OCI-M2 (cell line): ENCODE measurements around the gene SEMA4A.
"Not testable (repeated sequence)": the region's sequence is repeated elsewhere in the genome, so short reads cannot be mapped to it uniquely, and the experiment has no call there.

Source experiments
- DNase-seq: peaks from one replicate; lab custom pipeline; 2025; ENCODE audit not compliant: unreplicated experiment; lab: John Stamatoyannopoulos, UW

Gene SEMA4A

DNA sequence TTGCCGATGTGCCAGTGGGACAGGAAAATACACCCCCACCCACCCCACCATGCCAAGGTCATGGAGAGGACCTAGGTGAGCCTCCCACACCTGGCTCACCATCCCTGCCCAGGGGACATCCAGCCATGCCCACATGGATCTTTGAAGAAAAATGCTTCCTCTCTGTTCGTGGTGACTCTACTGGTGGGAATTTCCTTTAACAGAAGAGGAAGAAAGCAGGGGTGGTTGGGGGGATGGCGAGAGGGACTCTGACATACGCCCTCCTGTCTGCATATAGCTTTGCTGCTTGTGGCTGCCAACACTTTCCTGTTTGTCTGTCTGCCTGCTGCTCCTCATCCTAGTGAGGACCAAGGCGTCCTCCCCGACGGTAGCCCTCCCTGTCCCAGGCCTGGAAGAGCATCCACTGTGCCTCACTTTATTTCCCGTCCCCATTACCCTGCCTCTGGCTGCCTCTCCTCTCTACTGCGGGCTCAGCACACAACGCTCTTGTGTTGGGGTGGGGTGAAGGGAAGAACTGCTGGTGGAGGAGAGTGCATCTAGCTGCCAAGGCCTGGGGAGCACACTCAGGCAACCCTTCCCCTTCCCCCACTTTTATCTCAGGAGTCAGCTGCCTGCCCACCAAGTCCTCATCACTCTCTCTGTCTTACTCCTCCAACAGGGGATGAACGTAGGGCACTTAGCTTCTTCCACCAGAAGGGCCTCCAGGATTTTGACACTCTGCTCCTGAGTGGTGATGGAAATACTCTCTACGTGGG, 2.5 kb downstream of the SEMA4A start:
- no peak for DNase-seq

DNA sequence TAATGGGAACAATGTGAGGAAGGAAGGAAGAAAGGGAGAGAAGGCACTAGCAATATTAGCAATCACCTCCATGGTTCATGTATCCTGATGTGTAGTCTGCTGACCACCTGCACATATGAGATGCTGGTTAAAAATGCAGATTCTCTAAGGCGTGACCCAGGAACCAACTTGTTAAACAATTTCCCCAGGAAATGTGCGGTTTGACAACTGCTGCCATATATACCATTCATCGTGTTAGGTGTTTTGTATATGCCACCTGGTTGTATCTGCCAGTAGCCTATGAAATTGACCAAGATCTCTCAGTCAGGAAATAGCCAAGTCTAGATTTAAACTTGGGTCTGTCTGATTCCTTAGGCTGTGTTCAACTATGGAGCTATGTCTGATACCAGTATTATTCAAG, 4.1 kb downstream of the SEMA4A start:
- no peak for DNase-seq

DNA sequence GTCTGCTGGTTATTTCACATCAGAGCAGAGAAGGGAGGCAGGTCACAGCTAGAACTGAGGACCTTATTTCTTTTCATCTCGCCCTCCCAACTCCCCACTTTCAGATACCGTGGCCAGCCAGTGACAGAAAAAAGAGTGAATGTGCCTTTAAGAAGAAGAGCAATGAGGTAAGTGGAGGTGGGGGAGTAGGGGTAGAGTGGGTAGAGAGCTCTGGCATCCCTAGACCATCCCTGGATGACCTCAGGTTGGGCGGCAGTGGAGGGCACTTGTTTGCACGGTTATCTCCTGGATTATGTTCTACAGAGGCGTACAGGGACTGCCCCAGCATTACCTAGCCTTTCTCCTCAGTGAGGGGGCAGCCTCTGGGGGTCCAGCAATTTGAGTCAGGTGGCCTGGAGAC, 4.6 kb downstream of the SEMA4A start:
- no peak for DNase-seq

DNA sequence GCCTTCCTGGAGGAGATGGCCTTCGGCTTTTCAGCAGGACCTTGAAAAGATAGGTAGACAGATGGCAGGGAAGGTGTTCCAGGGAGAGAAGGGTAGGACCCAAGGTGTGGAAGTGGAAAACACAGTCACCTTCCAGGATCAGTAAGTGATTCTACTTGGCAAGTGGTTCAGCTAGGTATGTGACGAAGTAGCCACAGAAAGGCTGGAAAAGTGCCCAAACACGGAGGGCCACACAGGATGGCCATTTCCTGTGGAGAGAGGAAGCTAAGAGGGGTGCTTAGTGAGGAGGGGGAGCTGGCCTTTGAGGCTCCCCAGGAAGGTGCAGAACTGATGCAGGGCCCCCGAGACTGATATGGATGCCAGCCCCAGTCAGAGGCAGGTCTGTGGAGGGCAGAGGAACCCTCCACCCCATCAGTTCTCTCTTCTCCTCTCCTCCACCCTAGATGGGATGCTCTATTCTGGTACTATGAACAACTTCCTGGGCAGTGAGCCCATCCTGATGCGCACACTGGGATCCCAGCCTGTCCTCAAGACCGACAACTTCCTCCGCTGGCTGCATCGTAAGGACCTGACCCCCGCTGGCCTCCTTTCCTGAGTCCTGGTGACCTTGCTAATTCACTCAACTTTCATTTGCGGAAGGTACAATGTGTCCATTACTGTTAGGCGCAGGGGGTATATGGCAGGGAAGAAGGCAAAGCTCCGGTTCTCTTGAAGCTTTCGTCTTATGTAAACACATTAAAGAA, 6.8 kb downstream of the SEMA4A start:
- no peak for DNase-seq

DNA sequence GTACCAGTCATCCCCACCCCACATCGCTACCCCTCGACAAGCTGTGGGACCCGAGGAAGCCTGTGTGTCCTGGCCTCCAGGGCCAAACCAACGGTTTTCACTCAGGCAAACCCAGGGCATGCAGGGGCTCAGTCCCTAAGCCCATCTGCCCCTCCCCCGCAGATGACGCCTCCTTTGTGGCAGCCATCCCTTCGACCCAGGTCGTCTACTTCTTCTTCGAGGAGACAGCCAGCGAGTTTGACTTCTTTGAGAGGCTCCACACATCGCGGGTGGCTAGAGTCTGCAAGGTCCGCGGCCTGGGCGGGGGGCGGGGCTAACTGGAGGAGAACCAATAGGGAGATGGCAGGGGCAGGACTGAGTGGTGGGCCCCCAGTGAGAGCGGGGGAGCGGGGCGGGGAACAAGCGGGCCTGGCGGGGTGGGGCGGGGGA, 7.4 kb downstream of the SEMA4A start:
- peak; percentile 23 for DNase-seq

DNA sequence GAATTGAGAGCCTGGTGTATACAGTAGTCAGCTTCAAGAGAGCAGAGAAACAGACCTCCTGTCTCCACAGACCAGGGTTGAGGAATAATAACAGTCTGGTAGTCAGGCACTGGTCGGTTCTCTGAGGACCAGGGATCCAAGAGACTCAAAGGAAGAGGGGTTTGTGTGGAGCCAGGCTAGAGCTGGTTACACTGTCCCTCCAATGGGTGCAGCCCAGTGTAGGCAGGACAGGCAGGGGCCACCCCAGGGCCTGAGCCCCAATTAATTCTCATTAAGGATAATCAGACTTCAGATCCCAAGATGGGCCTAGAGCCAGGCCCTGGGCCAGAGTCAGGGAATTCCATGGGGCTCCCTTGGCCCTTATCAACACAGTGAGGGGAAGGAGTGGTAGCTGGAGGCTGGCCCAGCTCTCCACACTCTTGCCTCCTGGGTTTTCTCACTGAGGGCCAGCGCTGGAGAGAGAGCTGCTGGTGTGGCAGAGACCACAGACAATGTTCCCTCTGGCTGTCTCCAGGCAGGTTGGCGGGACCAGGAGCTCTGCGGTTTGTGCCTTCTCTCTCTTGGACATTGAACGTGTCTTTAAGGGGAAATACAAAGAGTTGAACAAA, 9.1 kb downstream of the SEMA4A start:
- DNase-seq = no peak

DNA sequence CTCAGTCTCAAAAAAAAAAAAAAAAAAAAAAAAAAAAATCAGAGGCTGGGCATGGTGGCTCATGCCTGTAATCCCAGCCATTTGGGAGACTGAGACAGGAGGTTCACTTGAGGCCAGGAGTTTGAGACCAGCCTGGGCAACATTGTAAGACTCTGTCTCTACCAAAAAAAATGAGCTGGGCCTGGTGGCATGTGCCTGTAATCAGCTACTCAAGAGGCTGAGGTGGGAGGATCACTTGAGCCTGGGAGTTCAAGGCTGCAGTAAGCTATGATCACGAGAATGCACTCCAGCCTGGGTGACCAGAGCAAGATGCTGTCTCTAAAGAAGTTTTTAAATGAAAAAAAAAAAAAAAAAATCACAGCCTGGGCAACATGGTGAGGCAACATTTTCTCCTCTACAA, 10.3 kb downstream of the SEMA4A start:
- DNase-seq = no peak

DNA sequence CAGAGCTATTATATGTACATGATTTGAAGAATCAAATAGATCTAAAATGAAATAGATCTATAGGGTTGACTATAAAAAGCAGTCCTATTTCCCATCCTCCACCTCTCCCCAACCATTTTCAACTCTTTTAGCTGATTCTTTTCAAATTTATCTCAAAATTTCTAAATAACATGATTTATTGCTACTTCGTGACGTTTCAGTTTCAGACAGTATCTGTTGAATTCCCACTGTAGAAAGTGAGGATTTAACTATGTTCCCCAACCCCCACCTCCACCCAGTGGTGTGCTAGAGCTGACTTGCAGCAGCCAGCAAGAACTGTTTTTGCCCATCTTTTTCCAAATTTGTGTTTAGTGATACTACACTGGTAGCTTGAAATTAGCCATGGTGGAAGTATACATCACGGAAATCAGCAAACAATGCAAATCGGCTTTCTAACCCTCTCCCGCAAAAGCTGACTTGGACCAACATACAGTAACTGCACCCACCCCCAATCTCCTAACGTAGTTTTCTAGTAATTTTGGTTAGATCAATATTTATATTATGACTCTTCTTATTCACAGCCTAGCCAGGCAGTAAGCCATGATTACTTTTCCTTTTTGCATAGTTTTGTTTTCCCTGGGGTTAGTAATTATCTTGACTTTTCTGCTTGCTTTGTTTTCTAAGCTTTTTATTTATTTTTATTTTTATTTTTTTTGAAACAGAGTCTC, 10.9 kb downstream of the SEMA4A start:
- DNase-seq = no peak

DNA sequence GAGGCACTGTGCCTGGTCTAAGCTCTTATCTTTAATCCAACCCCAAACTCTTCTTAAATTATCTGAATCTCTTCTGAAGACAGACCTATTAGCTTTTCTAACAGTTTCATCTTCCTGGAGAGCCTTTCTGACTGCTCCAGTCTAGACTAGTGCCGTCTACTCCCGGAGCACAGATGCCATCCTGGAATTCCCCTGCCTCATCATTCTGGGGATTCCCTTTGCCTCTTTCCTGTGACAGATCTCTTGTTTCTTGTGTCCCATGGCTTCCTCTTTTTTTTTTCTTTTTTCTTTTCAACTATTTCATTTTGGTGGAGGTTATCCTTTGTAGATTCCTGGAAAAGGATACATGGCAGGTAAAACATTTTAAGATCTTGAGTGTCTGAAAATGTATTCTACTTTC, 11.7 kb downstream of the SEMA4A start:
- no peak for DNase-seq

DNA sequence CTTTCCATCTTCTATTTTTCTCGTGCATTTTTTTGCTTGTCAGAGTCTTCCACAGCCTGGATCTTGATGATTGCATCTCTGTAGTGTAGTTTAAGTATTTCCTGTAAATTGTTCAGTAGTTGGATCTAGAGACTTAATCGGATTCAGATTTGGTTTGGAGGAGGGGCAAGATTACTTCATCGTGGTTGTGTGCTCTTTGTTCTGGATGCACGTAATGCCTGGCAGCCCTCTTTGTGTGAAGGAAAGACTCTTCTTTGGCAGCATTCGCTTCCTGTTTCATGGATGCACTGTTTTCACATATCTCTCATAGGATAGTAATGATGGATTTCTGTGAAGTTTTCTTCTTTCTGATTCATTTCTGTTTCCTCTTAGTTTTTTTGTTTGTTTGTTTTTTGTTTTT, 14.2 kb downstream of the SEMA4A start:
- DNase-seq = no peak

DNA sequence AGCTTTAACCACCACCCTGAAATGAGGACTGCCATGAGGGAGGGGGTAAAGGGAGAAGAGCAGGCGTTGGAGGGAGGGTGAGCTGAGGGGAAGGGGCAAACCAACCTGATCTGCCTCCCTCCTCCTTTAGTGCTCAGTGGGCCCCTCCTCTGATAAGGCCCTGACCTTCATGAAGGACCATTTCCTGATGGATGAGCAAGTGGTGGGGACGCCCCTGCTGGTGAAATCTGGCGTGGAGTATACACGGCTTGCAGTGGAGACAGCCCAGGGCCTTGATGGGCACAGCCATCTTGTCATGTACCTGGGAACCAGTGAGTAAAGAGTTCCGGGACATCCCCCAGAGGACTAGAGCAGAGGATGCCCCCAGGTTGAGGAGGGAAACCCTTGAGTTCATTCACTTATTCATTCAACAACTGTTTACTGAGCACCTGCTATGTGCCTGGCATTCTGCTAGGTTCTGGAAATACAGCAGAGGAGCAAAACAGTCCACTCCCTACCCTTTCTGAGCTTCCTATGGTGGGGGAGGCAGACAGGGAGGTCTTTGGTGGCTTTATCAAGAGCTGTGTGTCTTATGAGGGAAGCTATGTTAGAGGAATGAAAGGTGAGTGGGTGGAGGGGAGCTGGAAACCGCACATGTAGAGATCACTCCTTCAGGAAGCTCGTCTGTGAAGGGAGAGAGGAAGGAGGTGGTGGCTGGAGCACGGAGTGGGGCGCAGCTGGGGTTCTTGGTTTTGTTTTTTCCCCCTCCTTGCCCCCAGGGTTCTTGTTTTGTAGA, 19.5 kb downstream of the SEMA4A start:
- no peak for DNase-seq

DNA sequence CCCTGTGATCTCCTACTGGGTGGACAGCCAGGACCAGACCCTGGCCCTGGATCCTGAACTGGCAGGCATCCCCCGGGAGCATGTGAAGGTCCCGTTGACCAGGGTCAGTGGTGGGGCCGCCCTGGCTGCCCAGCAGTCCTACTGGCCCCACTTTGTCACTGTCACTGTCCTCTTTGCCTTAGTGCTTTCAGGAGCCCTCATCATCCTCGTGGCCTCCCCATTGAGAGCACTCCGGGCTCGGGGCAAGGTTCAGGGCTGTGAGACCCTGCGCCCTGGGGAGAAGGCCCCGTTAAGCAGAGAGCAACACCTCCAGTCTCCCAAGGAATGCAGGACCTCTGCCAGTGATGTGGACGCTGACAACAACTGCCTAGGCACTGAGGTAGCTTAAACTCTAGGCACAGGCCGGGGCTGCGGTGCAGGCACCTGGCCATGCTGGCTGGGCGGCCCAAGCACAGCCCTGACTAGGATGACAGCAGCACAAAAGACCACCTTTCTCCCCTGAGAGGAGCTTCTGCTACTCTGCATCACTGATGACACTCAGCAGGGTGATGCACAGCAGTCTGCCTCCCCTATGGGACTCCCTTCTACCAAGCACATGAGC, 23.3 kb downstream of the SEMA4A start:
- no peak for DNase-seq

DNA sequence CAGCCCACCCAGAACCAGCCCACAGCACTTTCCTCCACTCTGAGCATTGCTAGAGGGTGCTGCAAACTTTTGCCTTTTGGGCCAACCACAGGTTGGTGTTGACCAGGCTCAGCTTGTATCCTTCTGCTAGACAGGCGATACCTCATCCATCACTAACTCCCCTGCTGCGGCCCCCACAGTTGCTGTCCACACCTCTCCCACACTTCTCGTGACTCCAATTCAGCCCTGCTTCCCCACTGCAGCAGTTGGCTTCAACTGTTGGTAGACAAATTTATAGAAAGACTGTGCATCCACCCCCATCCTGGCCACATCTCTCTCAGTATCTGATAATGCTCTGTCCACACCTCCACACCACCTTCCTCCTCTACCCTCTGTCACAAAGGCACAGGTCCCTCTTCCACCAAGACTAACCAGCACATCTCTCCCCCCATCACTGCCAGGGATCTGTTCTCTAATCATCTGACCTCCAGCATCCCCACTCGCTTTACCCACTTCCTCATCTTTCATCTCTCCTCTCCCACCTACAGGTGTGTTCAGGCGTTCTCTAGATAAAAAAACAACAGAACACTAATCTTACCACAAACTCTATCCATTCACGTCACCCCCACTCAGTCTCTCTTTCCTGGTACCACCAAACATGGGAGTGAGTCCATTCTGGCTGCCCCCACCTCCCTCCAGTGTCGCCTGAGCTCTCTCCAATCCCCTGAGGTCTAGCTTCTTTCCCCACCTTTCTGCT, 24.7 kb downstream of the SEMA4A start:
- no peak for DNase-seq

DNA sequence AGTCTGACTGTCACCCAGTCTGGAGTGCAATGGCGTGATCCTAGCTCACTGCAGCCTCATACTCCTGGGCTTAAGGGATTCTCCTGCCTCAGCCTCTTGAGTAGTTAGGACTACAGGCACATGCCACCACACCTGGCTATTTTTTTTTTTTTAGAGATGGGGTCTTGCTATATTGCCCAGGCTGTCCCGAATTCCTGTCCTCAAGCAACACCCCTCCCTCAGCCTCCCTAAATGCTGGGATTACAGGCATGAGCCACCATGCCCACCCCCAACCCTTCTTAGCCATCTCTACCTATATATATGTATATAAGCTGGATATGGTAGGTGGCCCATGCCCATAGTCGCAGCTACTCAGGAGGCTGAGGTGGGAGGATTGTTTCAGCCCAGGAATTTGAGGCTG, 27.1 kb downstream of the SEMA4A start:
- DNase-seq = no peak

DNA sequence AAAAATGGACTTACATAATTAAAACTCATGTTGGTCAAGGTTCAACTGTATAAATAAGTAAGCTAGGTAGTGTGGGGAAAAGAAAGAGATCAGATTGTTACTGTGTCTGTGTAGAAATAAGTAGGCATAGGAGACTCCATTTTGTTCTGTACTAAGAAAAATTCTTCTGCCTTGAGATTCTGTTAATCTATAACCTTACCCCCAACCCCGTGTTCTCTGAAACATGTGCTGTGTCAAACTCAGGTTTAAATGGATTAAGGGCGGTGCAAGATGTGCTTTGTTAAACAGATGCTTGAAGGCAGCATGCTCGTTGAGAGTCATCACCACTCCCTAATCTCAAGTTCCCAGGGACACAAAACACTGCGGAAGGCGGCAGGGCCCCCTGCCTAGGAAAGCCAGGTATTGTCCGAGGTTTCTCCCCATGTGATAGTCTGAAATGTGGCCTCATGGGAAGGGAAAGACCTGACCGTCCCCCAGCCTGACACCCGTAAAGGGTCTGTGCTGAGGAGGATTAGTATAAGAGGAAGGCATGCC, 28.1 kb downstream of the SEMA4A start:
- not testable (repeated sequence) for DNase-seq

DNA sequence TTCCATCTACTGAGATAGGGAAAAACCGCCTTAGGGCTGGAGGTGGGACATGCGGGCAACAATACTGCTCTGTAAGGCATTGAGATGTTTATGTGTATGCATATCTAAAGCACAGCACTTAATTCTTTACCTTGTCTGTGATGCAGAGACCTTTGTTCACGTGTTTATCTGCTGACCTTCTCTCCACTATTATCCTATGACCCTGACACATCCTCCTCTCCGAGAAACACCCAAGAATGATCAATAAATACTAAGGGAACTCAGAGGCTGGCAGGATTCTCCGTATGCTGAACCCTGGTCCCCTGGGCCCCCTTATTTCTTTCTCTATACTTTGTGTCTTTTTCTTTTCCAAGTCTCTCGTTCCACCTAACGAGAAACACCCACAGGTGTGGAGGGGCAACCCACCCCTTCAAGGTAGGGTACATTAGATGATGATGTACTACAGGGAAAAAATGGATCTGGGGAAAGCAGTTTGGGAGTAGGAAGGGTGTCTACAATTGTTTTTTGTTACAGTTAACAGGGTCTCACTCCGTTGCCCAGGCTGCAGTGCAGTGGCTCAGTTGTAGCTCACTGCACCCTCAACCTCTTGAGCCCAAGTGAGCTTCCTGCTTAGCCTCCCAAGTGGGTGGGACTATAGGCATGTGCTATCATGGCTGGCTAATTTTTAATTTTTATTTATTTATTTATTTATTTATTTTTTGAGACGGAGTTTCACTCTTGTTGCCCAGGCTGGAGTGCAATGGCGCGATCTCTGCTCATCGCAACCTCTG, 28.8 kb downstream of the SEMA4A start:
- DNase-seq = not testable (repeated sequence)

DNA sequence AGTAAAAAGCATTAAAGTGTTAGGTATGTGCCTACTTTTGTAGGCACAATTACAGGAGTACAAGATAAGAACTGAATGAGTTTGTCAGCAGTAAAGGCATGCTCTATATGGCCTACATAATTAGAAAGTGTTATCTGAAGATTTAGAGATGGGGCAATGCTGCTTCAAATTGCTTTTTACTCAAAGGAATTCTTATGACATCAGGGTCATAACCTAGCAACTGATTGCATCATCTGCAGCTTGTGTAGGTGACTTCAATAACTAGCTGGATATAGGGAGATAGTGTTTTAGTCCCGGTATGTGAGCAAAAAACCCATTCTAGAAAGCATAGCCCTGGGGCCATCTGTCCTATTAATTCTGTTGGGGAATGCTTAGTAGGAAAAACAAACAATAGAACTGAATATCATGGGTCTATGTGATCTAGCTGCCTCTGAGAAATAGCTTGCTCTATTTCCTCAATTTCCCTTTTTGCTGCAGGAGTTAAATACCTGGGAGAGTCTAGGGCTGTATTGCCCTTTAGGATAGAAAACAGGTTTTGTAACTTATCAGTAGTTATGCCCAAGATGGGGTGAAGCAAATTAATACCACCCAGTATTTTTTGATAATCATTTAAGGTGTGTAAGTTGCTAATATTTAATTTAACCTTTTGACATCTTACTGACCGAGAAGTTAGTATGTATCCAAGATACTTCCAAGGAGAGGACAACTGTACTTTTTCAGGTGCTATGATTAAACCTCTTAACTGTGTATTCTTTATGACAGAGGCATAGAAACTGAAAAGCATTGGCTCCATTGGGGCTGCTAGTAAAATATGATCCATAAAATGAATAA, 33.2 kb downstream of the SEMA4A start:
- DNase-seq = not testable (repeated sequence)

DNA sequence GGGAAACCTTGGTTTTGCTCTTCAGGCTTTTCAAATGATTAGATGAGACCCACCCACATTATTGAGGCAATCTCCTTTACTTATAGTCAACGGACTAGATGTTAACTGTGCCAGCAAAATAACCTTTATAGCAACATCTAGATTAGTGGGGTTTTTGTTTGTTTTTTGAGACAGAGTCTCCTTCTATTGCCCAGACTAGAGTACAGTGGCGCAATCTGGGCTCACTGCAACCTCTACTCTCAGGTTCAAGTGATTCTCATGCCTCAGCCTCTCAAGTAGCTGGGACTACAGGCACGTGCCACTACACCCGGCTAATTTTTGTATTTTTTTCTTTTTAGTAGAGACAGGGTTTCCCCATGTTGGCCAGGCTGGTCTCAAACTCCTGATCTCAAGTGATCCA, 36.9 kb downstream of the SEMA4A start:
- DNase-seq = not testable (repeated sequence)
